ENCODE results near the gene VAMP3.

Gene VAMP3, protein sequence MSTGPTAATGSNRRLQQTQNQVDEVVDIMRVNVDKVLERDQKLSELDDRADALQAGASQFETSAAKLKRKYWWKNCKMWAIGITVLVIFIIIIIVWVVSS

DNA sequence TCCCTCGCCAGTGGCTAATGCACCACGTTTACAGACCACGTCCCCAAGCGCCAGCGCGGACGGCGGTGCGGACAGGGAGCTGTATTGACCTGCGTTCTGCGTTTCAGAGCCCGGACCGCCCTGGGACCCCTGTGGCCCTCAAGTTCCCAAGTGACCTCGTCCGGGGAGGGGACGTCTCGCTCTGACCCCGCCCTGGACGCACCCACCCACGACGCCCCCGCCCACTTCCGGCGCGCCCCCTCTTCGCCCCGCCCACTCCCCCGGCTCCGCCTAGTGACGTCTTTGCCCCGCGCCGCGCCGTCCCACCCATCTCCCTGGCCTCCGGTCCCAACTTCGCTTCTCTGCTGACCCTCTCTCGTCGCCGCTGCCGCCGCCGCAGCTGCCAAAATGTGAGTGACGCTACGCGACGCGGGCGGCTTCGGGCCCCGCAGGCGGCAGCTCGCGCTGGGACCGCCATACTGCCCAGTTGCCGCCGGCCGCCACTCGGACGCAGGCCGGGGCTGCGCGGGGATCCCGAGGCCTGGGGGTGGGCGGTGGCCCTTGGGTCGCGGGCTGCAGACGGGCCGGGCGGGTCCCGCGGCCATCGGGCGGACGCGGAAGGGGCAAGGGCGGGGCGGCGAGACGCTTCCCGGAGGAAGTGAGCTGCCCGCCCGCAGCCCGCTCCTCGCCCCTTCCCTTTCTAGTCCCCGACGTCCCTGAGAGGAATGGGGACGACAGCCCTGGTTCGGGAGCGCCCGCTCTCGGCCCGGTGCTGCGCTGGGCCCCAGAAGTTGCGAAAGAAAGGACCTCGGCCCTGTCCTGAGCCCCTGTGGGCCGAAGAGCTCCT, at the start of gene VAMP3:
Gene VAMP3 (plus strand): TSS at position 300 of the 826 bp plus-strand sequence. CDS start 88 bp downstream, at position 388.
- DNase-seq (ENCODE audit: low spot score) = peak; percentile 77

DNA sequence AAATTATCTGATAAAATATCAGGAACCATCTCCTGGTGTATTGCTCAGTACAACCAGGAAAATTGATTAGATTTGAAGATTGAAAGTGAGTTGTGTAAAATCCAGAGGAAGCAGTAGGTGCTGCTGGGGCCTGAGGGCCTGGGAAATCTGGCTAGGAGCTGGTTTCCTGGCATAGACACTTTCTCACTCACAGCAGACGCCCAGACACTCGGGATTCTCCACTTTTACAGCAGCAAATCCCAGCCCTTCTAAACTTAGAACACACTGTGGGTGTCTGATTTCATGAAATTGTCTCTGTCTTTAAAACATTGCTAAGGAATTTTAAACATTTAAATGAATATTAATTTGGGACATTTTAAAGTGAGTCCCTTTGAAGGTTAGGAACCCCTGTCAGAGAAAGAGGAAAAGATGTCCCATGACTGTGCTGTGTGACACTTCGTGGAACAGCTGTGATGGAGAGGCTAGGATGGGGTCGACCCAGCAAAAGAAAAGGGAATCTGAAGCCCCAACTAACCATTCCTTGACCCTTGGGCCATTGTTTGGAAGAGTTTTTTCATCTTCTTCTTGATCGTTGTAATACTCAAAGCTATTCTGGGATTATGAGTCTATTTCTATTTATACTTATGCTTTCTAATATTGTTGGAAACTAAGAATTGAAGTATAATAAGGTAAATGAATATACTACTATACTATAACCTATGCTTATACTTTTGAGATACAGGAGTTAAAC, 49.0 kb upstream of the VAMP3 start:
- DNase-seq (ENCODE audit: low spot score) = no peak

DNA sequence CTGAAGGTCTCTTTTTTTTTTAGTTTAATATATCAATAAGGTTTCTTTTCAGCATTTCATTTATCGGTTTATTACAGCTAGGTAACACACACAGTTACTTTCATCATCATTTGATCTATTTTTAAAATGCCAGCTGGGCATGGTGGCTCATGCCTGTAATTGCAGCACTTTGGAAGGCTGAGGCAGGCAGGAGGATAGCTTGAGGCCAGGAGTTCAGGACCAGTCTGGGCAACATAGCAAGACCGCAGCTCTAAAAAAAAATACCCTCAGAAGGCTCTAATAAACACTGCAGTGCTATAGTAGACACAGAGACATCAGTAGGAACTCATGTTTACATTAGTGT, 48.5 kb upstream of the VAMP3 start:
- DNase-seq (ENCODE audit: low spot score) = no peak

DNA sequence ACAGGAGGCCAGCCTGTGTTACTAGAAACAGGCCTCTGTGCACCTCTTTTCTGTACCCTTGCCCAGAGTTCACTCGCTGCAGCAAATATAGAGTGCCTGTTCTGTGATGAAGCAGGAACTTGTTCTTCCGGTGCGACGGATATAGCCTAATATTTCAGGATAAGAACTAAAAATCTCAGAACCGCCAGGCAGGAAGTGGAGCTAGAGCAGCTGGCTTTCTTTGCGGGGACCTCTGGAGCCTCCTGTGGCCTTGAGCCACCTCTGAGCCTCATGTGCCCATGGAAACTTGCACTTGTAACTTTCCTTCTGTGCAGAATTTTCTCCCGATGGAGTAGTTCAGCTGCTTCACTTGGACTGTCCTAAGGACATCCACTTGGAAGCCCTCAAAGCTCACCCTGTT, 44.5 kb upstream of the VAMP3 start:
- DNase-seq (ENCODE audit: low spot score) = no peak

DNA sequence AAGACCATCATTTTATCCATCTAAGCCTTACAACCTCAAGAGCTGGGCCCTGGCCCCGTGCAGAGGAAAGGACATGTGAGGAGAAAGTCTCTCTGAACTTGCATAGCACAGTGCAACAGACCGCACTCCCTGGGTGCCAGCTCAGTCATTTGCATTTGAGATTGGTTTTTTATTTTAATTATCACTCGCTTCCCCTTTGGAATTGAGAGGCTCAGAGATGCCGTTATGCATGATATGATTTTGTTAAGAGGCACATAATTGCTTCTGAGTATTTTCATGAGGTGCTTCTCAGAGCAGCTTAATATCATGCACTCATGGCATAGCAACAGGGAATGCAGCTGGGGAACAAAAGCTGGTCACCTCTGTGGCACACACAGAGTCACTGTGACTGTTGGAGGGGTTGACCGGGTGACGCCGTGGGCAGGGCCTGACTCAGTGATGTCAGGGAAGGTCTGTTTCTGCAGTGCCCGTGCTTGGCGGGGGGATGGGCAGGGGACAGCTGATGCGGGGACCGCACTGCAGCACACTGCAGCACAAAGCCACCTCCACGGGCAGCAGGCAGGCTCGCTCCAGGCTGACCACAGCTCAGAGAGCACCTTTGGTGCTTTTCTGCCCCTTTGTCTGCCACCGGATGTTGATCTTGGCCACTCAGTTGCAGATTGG, 43.2 kb upstream of the VAMP3 start:
- DNase-seq (ENCODE audit: low spot score) = no peak

DNA sequence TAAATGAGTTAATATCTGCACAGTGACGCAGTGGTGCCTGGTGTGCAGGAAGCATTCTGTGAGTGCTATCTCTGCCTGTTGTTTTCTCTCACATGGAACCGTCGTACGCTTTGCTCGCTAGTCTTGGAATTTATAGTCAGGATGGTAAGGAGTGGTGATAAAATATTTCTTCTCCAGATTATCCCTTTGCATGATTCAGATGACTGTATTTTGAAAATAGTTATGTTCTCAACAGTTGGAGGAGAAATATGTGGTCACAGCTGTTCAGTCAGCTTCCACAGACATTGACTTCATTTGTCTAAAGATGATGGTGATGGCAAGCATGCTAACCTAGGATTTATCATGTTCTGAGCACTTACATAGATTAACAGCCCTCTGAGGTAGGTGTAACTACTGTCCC, 41.3 kb upstream of the VAMP3 start:
- DNase-seq (ENCODE audit: low spot score) = no peak

DNA sequence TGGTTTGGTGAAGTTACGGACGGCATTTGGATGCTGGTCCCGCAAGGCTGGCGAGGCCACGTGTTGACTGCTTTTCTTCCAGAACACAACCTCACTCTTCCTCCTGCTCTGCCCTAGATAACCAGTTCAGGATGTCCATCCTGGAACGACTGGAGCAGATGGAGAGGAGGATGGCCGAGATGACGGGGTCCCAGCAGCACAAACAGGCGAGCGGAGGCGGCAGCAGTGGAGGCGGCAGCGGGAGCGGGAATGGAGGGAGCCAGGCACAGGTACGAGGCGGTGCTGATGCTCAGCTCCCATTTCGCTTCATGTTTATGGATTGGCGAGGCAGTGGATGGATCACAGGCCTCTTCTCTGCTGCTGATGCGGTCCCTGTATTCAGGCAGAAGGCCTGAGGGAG, 38.8 kb upstream of the VAMP3 start:
- no peak for DNase-seq (ENCODE audit: low spot score)

DNA sequence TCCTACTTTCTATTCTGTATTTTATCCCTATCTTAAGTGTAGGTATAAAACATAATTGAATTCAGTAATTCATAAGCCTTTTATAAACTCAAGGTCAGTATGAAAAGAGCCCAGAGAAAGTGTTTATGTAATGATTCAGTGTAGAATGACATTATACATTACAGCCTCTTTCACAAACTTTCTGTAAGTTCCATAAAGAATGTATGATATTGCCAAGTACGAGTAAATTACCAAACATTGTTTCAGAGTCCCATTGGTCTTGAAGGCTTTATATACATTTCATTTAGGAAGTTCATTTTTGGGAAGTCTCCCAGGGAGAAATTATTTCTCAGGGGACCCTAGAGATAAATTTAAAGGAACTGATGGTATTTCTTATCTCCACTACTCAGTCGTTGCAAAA, 37.8 kb upstream of the VAMP3 start:
- no peak for DNase-seq (ENCODE audit: low spot score)

DNA sequence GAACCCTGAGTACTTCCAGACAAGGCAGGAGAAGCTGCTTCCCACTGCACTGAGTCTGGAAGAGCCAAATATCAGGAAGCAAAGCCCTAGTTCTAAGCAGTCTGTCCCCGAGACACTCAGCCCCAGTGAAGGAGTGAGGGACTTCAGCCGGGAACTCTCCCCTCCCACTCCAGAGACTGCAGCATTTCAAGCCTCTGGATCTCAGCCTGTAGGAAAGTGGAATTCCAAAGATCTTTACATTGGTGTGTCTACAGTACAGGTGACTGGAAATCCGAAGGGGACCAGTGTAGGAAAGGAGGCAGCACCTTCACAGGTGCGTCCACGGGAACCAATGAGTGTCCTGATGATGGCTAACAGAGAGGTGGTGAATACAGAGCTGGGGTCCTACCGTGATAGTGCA, 33.1 kb upstream of the VAMP3 start:
- DNase-seq (ENCODE audit: low spot score) = no peak

DNA sequence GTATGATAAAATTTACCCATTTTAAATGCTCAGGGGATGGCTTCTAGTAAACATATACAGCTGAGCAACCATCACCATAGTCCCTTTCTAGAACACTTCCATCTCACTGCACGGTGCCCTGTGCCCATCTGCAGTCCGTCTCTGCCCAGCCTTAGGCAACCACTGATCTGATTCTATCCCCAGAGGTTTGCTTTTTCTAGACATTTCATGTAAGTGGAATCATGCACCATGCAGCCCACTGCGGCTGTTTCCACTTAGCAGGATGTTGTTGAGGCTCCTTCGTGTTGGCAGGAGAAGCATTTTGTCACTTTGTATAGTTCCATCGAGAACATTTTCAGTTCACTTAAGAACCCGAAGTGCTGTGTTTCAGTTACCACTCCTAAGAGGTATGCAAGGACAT, 27.8 kb upstream of the VAMP3 start:
- no peak for DNase-seq (ENCODE audit: low spot score)

DNA sequence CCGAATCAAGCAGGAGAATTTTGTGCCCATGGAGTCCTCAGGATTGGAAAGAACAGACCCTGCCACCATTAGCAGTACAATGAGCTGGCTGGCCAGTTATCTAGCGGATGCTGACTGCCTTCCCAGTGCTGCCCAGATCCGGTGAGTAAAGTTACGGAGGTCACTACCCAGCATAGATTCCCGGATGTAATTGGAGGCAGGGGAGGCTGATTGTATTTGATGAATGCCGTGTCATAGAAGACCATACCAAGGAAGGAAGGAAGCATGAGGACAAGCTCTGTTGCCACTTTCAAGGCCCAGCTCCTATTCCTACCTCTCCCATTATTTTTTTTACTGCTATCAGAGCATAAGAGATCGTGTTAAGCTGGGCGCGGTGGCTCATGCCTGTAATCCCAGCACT, 26.2 kb upstream of the VAMP3 start:
- DNase-seq (ENCODE audit: low spot score) = no peak

DNA sequence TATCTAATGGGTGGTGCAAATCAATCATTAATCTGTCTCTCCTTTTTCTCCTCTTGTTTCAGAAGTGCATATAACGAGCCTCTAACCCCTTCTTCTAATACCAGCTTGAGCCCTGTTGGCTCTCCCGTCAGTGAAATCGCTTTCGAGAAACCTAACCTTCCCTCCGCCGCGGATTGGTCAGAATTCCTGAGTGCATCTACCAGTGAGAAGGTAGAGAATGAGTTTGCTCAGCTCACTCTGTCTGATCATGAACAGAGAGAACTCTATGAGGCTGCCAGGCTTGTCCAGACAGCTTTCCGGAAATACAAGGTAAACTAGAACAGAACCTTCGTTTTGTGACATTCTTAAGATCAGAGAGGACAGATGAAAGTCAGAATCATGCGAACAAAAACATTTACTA, 25.3 kb upstream of the VAMP3 start:
- DNase-seq (ENCODE audit: low spot score) = no peak

DNA sequence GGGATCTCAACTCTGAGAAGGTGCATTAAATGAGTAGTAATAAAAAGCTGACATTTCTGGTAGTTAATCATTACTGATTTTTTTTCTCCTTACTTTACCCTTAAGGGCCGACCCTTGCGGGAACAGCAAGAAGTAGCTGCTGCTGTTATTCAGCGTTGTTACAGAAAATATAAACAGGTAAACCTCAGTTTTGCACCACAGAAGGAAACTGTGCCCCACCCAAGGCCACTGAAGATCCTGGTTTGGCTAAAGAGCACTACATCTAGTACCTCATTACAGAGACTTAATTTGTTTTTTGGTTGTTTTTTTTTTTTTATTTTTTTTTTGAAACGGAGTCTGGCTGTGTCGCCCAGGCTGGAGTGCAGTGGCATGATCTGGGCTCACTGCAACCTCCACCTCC, 23.5 kb upstream of the VAMP3 start:
- DNase-seq (ENCODE audit: low spot score) = no peak

DNA sequence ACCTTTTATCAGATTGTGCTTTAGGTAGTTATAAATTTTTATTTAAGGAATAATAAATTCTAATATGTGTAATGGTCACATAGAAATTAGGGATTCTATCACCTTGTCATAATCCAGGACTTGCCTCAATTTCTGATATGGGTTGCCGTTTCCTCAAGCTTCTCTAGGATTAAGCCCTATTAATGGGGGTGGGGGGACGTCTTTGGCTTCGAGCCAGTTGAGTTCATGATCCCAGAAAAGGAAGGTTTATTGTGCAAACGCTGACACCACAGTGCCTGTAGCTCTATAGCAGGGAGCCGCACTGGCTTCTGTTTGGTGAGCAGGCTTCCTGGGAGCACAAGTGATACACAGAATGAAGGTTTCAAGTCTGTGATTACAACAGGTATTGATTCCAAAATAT, 22.0 kb upstream of the VAMP3 start:
- DNase-seq (ENCODE audit: low spot score) = no peak

DNA sequence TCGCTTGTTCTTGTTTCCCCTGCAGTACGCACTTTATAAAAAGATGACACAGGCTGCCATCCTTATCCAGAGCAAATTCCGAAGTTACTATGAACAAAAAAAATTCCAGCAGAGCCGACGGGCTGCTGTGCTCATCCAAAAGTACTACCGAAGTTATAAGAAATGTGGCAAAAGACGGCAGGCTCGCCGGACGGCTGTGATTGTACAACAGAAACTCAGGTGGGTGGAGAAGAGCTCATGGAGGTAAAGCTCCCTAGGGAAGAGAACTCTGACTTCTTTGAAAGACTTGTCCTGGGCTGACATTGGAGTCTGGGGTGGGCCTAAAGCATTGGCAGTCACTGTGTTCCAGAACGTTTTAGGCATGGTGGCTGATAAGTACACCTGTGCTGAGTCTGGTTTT, 19.9 kb upstream of the VAMP3 start:
- no peak for DNase-seq (ENCODE audit: low spot score)

DNA sequence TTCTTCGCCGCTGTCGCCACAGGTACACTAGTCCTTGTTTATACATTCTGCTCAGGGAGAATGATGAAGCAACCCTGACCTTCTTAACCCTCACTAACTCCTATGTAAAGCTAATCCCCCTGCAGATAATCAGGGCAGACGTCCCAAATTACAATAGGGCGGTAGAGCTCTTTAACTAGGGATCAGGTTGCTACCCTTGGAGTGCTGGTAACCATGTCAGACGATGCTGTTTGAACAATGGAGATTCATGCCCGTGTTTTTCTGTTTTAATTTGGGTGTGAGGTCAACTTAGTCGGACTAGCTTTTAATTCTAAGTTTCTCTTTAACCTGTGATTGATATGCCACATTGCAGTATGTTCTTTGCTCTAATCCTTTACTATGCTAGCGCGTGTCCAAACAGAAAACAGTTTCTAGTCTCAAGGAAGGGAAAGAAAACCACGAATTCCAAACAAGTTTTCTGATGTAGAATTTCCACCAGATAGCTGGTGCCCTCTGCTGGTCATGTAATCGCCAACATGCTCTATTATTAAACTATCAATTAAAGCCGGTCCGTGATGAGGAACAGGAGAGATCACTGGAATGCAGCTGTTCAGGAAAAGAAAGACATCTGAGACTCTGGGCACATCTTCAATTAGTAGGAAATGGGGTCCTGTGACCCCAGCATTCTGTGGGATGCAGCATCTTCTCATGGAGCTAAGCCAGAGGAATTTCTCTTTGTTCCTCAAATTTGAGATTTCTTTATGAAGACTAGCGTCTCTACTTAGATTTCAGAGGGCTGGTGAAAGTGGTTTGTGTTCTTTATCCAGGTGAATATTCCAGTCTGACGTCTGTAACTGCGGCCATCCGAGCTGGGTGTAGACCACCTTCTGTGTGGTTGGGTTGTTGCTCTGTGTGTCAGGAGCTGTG, 18.3 kb upstream of the VAMP3 start:
- peak; percentile 79 for DNase-seq (ENCODE audit: low spot score)

DNA sequence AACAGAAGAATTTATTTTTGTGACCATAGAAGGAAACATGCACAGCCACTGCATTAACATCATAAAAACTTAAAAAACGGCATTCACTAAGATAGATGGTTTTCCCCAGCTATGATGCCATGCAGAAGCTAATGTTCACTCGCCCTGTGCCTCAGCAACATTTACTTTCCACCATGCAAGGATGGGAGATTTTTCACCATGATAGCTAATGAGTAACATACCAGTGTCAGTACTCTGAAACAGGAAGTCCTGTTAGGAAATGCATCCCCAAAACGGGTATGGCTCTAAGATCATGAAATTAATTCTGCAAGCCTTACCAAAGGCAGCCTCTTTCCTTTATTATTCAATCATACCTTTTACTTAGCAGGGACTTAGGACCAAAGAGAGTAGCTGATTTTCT, 17.5 kb upstream of the VAMP3 start:
- no peak for DNase-seq (ENCODE audit: low spot score)

DNA sequence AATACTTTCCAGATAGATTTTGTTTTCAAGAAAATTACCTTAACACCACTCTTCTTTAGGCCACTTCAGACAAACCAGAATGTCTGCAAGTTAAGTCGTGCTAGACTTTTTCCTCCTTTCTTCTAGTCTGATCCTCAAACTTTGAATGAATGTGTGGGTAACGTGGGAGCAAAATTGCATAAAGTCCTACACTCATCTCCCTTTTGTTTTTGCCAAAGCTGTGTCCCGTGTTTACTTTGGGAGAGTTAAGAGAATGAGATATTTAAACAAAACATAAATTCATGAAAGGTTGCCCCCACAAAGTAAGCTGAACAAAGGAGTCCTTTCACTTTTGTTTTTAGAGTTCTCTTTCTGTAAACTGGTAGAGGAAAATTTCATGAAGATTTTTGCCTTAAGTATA, 16.9 kb upstream of the VAMP3 start:
- DNase-seq (ENCODE audit: low spot score) = no peak

DNA sequence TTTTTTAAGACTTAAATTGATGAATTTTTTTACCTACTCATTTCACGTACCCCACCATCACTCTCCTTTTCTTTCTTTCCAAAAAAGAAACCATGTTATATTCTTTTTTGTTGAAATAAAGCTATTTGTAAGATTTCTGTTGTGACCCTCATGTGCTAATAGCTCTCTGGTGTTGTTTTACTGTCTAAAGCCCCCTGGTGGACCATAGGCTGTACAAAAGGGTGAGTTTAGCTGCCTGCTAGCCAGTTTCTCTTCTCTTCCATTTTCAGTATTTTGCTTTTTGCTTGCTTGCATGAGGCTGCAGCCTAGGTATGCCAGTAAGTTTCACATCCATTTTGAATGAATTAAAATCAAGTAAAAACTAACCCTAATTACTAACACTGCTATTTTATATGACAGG, 15.6 kb upstream of the VAMP3 start:
- DNase-seq (ENCODE audit: low spot score) = peak; percentile 34

DNA sequence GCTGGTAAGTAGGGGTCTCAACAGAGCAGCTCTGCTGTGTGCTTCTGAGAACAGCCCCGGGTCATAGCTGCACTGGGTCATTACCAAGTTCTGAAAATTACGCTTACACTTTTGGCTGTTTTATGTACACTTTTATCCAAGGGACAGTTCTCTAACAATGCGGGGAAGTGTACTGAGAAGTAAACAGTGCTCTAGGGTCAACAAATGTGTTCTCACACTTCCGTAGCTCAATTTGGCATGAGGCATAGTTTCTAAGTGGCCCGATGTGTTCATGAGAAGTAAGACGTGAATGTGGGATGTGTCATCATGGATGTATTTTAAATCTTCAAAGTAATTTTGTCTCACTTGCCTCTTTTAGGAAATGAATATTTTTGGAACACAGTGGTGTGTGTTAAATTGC, 10.9 kb upstream of the VAMP3 start:
- peak; percentile 46 for DNase-seq (ENCODE audit: low spot score)

DNA sequence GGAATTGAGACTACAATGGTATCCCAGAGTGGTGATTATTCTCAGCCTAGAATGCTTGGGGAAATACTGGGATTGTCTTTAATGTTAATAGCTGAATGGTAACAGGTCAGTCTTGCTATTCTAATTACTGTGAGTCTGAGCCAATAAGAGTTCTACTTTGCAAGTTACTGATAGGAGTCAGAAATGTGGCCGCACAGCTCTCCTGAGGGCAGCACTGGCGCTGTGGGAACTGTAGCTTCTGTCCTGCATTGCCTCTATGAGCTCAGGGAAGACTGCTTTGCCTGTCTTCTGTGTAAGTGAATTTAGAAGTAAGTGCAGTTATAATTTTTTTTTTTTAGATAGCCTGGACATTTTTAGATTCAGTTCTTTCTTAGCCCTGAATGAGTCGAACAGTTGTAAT, 10.0 kb upstream of the VAMP3 start:
- no peak for DNase-seq (ENCODE audit: low spot score)

DNA sequence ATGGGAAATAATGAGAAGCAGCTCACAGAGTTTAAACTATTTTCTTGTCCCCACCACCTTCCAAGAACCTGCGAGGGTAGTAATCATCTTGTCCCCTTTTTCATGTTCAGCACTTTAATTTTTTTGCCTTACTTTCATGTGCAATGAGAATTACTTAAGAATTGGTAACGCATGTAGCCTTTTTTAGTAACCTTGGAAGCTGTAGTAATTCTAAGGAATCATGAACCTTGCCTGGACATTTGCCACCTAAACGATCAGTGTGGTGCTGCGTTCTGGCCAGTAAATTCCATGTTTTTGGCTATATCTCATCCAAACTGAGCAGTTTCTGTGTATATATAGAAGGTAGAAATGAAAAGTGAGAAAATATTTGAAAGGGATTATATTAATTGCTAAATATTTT, 3.9 kb upstream of the VAMP3 start:
- no peak for DNase-seq (ENCODE audit: low spot score)

All from RKO (cell line).